Testis (tissue), 3 donors: ENCODE data around the gene UGT1A10. TPM values are rescaled to one million over a fixed set of nuclear protein-coding genes. Genes with fewer than 3 reads are reported as not detected.
"Not testable (repeated sequence)": the region's sequence is repeated elsewhere in the genome, so short reads cannot be mapped to it uniquely, and the experiment has no call there.

Experiments used
- DNase-seq: peaks from one replicate; pipeline ENCODE4 v3.0.0-alpha.2; 2019
- H3K27ac ChIP-seq, 2 donors: fragments of 200-600 bp; sonication (generic); one replicate each; pipeline ENCODE4 v1.5.1; 2019
- H3K27me3 ChIP-seq: fragments of 200-600 bp; sonication (generic); one replicate; pipeline ENCODE4 v1.5.1; 2019
- H3K36me3 ChIP-seq: fragments of 200-600 bp; sonication (generic); one replicate; pipeline ENCODE4 v1.5.1; 2017; ENCODE audit warnings: low read depth; ENCODE audit errors: missing control alignments
- H3K4me1 ChIP-seq: fragments of 200-600 bp; sonication (generic); one replicate; pipeline ENCODE4 v1.5.1; 2019
- H3K4me3 ChIP-seq, 2 donors: fragments of 200-600 bp; sonication (generic); one replicate each; pipeline ENCODE4 v1.5.1; 2017 to 2019
- H3K9me3 ChIP-seq: fragments of 200-600 bp; sonication (generic); one replicate; pipeline ENCODE4 v1.5.1; 2017
- CTCF ChIP-seq, 3 experiments: fragments of 450-650 bp in 2 of 3; fragments of 200-600 bp in 1 of 3; sonication (generic) in 1 of 3; IDR thresholded peaks; one replicate each; pipeline ENCODE4 v1.5.1; 2016 to 2019; ENCODE audit warnings: antibody characterized with exemption in 3 of 3, mild to moderate bottlenecking in 2 of 3, moderate library complexity in 1 of 3
- POLR2A ChIP-seq: fragments of 450-650 bp; IDR thresholded peaks from one replicate; pipeline ENCODE4 v1.6.1; 2017; ENCODE audit warnings: antibody characterized with exemption, mild to moderate bottlenecking, moderate library complexity
- whole genome bisulfite sequencing, 2 donors: methylation state at CpG; one replicate each; pipeline ENCODE4 v1.1.5; 2018; 5-methylcytosine and 5-hydroxymethylcytosine counted together
- intact Hi-C: fragments of 100-400 bp; cut with DNase I; formaldehyde crosslinking; loops from one replicate; pipeline ENCODE4 v1.15.1; 2023; ENCODE audit warnings: low total_unique reads
- polyA plus RNA-seq: library from polyadenylated mRNA; stranded (reverse); fragments of 350-450 nt; fragmentation: Illumina TruSeq; extraction: RNeasy Lipid Tissue Mini Kit (QIAGEN cat#74804); gene quantifications from one replicate; pipeline ENCODE4 v1.2.3, GENCODE V29; 2014; ENCODE audit warnings: low read depth, low replicate concordance; ENCODE audit not compliant: insufficient read depth
- total RNA-seq, 2 donors: library from RNA; depleted of rRNA; stranded (reverse); fragments of >200 nt; gene quantifications; one replicate each; pipeline ENCODE4 v1.2.3, GENCODE V29; 2016

Gene UGT1A10
- total and polyA plus RNA-seq, 3 donors from 2014 or later: 0.29 to 0.68 (median 0.31) TPM

GRCh38 chr2:233611284-233611683, 25.0 kb upstream of the UGT1A10 start:
- H3K27ac ChIP-seq: no peak overlapping the region
- H3K27me3 ChIP-seq: no peaks in the 10 kb centered on the region
- H3K36me3 ChIP-seq: no peaks in the 10 kb centered on the region
- H3K4me1 ChIP-seq: no peaks in the 10 kb centered on the region
- intact Hi-C loops: no loop called here
- DNase-seq: no peak
- WGBS, 2 donors: 82 to 84% methylated on average over 4 of the region's 4 CpGs
- no peaks in the 10 kb centered on the region for H3K9me3 ChIP-seq
- no peak for TF ChIP-seq POLR2A
- TF ChIP-seq CTCF (IDR thresholded peaks at IDR 0.05): no peak
- no peak overlapping the region for H3K4me3 ChIP-seq

DNA sequence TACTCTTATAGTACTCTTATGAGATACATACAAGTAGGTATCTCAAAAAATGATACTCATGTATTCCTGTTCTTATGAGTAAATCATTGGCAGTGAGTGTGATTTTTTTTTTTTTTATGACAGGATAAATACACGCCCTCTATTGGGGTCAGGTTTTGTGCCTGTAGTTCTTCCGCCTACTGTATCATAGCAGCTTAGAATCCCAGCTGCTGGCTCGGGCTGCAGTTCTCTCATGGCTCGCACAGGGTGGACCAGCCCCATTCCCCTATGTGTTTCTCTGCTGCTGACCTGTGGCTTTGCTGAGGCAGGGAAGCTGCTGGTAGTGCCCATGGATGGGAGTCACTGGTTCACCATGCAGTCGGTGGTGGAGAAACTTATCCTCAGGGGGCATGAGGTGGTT, 18.8 kb upstream of the UGT1A10 start, which contains the start of gene UGT1A8:
Gene UGT1A8 (plus strand): TSS at position 158 of the 400 bp plus-strand sequence. CDS start 75 bp downstream, at position 233.
- H3K36me3 ChIP-seq, H3K4me3 ChIP-seq, H3K27me3 ChIP-seq, H3K9me3 ChIP-seq, intact Hi-C loops, DNase-seq, H3K4me1 ChIP-seq, H3K27ac ChIP-seq: not testable (repeated sequence)
- 82 to 88% methylated on average over 5 of the region's 5 CpGs for WGBS, 2 donors

DNA sequence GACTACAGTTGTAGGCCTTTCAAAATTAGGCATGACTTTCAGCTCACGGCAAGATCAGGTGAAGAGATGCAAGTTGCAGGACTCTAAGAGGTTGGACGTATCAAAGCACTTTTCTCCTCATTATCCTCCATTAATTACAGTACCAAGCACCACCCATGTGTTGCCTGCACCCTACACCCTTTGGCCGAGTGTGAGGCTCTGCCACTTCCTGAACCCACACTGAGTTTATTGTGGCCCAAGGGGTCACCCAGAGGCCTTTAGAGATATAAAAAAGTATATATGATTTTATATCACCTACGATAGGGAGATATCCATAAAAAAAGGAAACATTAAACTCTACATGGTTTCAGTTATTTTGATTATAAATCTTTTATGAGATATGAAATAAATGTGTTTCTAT, 16.0 kb upstream of the UGT1A10 start:
- no peak overlapping the region for H3K27ac ChIP-seq
- H3K36me3 ChIP-seq: no peaks in the 10 kb centered on the region
- WGBS, 2 donors: 74 to 81% methylated on average over 4 of the region's 4 CpGs
- no peak for TF ChIP-seq POLR2A
- TF ChIP-seq CTCF (IDR thresholded peaks at IDR 0.05): no peak
- H3K9me3 ChIP-seq: no peaks in the 10 kb centered on the region
- DNase-seq: no peak
- H3K4me3 ChIP-seq: no peak overlapping the region
- H3K27me3 ChIP-seq: no peaks in the 10 kb centered on the region
- intact Hi-C loops: no loop called here
- no peaks in the 10 kb centered on the region for H3K4me1 ChIP-seq

GRCh38 chr2:233621863-233622262, 14.4 kb upstream of the UGT1A10 start:
- H3K36me3 ChIP-seq, intact Hi-C loops: not testable (repeated sequence)
- 91 to 94% methylated on average over 5 of the region's 5 CpGs for WGBS, 2 donors

GRCh38 chr2:233627331-233628025, 8.8 kb upstream of the UGT1A10 start:
- H3K36me3 ChIP-seq: no peaks in the 10 kb centered on the region
- no peaks in the 10 kb centered on the region for H3K27me3 ChIP-seq
- WGBS, 2 donors: 67 to 73% methylated on average over 5 of the region's 5 CpGs
- H3K4me3 ChIP-seq: no peak overlapping the region
- TF ChIP-seq CTCF (IDR thresholded peaks at IDR 0.05): no peak
- TF ChIP-seq POLR2A: no peak
- intact Hi-C loops: no loop called here
- no peak overlapping the region for H3K27ac ChIP-seq
- H3K4me1 ChIP-seq: no peaks in the 10 kb centered on the region
- no peak for DNase-seq
- no peaks in the 10 kb centered on the region for H3K9me3 ChIP-seq

More at GRCh38 chr2:233621863-233622262, 14.4 kb upstream of the UGT1A10 start:
- not testable (repeated sequence) for H3K4me1 ChIP-seq, H3K4me3 ChIP-seq, H3K27ac ChIP-seq, H3K27me3 ChIP-seq, H3K9me3 ChIP-seq, DNase-seq

GRCh38 chr2:233638836-233639235, 2.6 kb downstream of the UGT1A10 start:
- TF ChIP-seq CTCF (IDR thresholded peaks at IDR 0.05): no peak
- no peak for TF ChIP-seq POLR2A
- Histone ChIP-seq H3K36me3 (no peaks in the 10 kb centered on the region), H3K4me1 (no peaks in the 10 kb centered on the region), H3K4me3 (no peak overlapping the region), H3K27me3 (no peaks in the 10 kb centered on the region), H3K27ac (no peak overlapping the region), H3K9me3 (no peaks in the 10 kb centered on the region)
- no peak for DNase-seq
- WGBS, 2 donors: 68 to 70% methylated on average over 5 of the region's 5 CpGs
- intact Hi-C loops: no loop called here
